H1 (cell line): ENCODE measurements around the gene NUBP1. TPM values are rescaled to one million over a fixed set of nuclear protein-coding genes. Genes with fewer than 3 reads are reported as not detected.

Experiments
- CREB1 ChIP-seq: IDR thresholded peaks from 2 replicates; pipeline ENCODE4 v1.6.1; 2012; ENCODE audit warnings: inconsistent platforms
- NANOG ChIP-seq: IDR thresholded peaks from 2 replicates; pipeline ENCODE4 v1.6.1; 2011; ENCODE audit warnings: low read length, low read depth, mild to moderate bottlenecking, inconsistent platforms; ENCODE audit not compliant: insufficient read depth, poor library complexity, severe bottlenecking
- SP4 ChIP-seq: IDR thresholded peaks from 2 replicates; pipeline ENCODE4 v1.6.1; 2012; ENCODE audit warnings: low read length, inconsistent platforms
- TBP ChIP-seq: IDR thresholded peaks from 2 replicates; pipeline ENCODE4 v1.6.1; 2011; ENCODE audit warnings: low read depth, low read length, improper control_type of control experiment
- polyA plus RNA-seq, 7 experiments: library from polyadenylated mRNA; depleted of rRNA in 3 of 7; stranded (reverse) in 5 of 7; unstranded in 2 of 7; fragments of >200 nt in 5 of 7; fragments of 200-250 nt in 2 of 7; gene quantifications; 1 replicate in 5 of 7; 2 replicates in 1 of 7; 4 replicates in 1 of 7; pipeline versions ENCODE4 v1.2.1 to v1.2.3, GENCODE V29; 2011 to 2013; ENCODE audit warnings: missing spikeins in 2 of 7, mixed read lengths in 2 of 7
- total RNA-seq: library from RNA; stranded (reverse); fragmentation: NEBNext Ultra II Directional; extraction: Animal tissue kit (Norgen Biotek cat#: 25700); gene quantifications from 2 replicates; pipeline ENCODE4 v1.2.1, GENCODE V29; 2021

The NUBP1 gene
- total and polyA plus RNA-seq, 2 of the 8 experiments (the other 6 are each of a cell fraction or from before 2014, with no cell fraction given): 28.2 to 32.2 TPM

- no peak for TF ChIP-seq CREB1
- TF ChIP-seq TBP: no peak
- no peak for TF ChIP-seq SP4
- TF ChIP-seq NANOG: no peak
Observed at GRCh38 chr16:10780628-10781027, 37.0 kb downstream of the NUBP1 start (continued).
